Endothelial cell of umbilical vein (primary cell): Measurements from ENCODE around the gene MFAP2. TPM values are rescaled to one million over a fixed set of nuclear protein-coding genes. Genes with fewer than 3 reads are reported as not detected.

ENCODE experiments used
- BruUV-seq: library from RNA; stranded (reverse); fragments of 400-500 nt; replicated peaks from 2 replicates; lab custom pipeline; 2021; lab: Mats Ljungman, UMichigan
- CTCF ChIA-PET: fragments of 300-600, 350-600 bp; sonication (Branson Sonifier 250); formaldehyde crosslinking; loops from one replicate; lab custom pipeline; 2021; ENCODE audit warnings: antibody characterized with exemption, inconsistent platforms; lab: Charles Lee
- POLR2A ChIA-PET: fragments of 300-600, 350-600 bp; sonication (Branson Sonifier 250); formaldehyde crosslinking; loops from one replicate; lab custom pipeline; 2021; ENCODE audit warnings: antibody characterized with exemption, inconsistent platforms; lab: Charles Lee
- DNase-seq: peaks from one replicate; pipeline ENCODE4 v3.0.0-alpha.2; 2011; ENCODE audit warnings: low read depth, low spot score
- FAIRE-seq: peaks from 2 replicates; lab custom pipeline; 2011; peaks lifted over from hg19 to GRCh38; lab: Jason Lieb, UNC
- H2AFZ ChIP-seq: 2 replicates; pipeline ENCODE4 v1.6.0; 2012; ENCODE audit warnings: low read depth, low read length, control low read depth, inconsistent platforms
- H3K27ac ChIP-seq: 2 replicates; pipeline ENCODE4 v1.5.1; 2011; ENCODE audit warnings: low read depth, mild to moderate bottlenecking, control low read depth, low read length, moderate library complexity; ENCODE audit not compliant: insufficient read depth
- H3K27me3 ChIP-seq, 2 experiments: 2 replicates each; pipeline versions ENCODE4 v1.6.0 to v1.6.1; 2011; ENCODE audit warnings: low read length in 2 of 2, mixed read lengths in 1 of 2; ENCODE audit not compliant: control insufficient read depth in 2 of 2, insufficient read depth in 2 of 2
- H3K36me3 ChIP-seq, 2 experiments: 2 replicates in 1 of 2; 3 replicates in 1 of 2; pipeline ENCODE4 v1.5.1; 2011; ENCODE audit warnings: low read length in 2 of 2, mild to moderate bottlenecking in 1 of 2, moderate library complexity in 1 of 2; ENCODE audit not compliant: control insufficient read depth in 2 of 2, insufficient read depth in 2 of 2; ENCODE audit errors: extremely low read depth in 1 of 2
- H3K4me1 ChIP-seq: 3 replicates; pipeline ENCODE4 v1.5.1; 2011; ENCODE audit warnings: mild to moderate bottlenecking, low read length; ENCODE audit not compliant: control insufficient read depth, insufficient read depth; ENCODE audit errors: extremely low read depth
- H3K4me2 ChIP-seq: 2 replicates; pipeline ENCODE4 v1.6.1; 2011; ENCODE audit warnings: low read length, control low read depth, mixed read lengths; ENCODE audit not compliant: insufficient read depth
- H3K4me3 ChIP-seq, 3 experiments: fragments of 200-600 bp in 1 of 3; sonication (generic), shearing (Covaris generic) in 1 of 3; replicated peaks in 1 of 3; 2 replicates each; pipeline ENCODE4 v1.5.1; 2011 to 2016; ENCODE audit warnings: control low read depth in 3 of 3, low read length in 3 of 3, mild to moderate bottlenecking in 2 of 3, inconsistent platforms in 1 of 3, low read depth in 1 of 3, moderate library complexity in 1 of 3; ENCODE audit not compliant: insufficient read depth in 1 of 3
- H3K79me2 ChIP-seq: 2 replicates; pipeline ENCODE4 v1.6.0; 2012; ENCODE audit warnings: low read length, inconsistent platforms; ENCODE audit not compliant: control insufficient read depth, insufficient read depth
- H3K9ac ChIP-seq: replicated peaks from 2 replicates; pipeline ENCODE3; 2011; ENCODE audit warnings: low read length, control low read depth; ENCODE audit not compliant: insufficient read depth; ENCODE audit errors: extremely low read depth
- H3K9me1 ChIP-seq: replicated peaks from 3 replicates; pipeline ENCODE4 v1.6.0; 2011; ENCODE audit warnings: mild to moderate bottlenecking, low read length; ENCODE audit not compliant: control insufficient read depth, insufficient read depth; ENCODE audit errors: extremely low read depth
- H3K9me3 ChIP-seq: replicated peaks from 2 replicates; pipeline ENCODE4 v1.5.1; 2012; ENCODE audit warnings: low read length, inconsistent platforms; ENCODE audit not compliant: control insufficient read depth, insufficient read depth
- H4K20me1 ChIP-seq: replicated peaks from 2 replicates; pipeline ENCODE3; 2011; ENCODE audit warnings: mild to moderate bottlenecking, low read length; ENCODE audit not compliant: control insufficient read depth, insufficient read depth; ENCODE audit errors: extremely low read depth
- FOS ChIP-seq: IDR thresholded peaks from 2 replicates; pipeline ENCODE4 v1.6.1; 2011; ENCODE audit warnings: mild to moderate bottlenecking, low read length, moderate library complexity, borderline replicate concordance; ENCODE audit not compliant: insufficient read depth
- JUN ChIP-seq: IDR thresholded peaks from 2 replicates; pipeline ENCODE4 v1.6.1; 2011; ENCODE audit warnings: borderline replicate concordance, low read depth; ENCODE audit not compliant: insufficient read length, insufficient read depth
- MAX ChIP-seq: IDR thresholded peaks from 2 replicates; pipeline ENCODE4 v1.6.1; 2011; ENCODE audit not compliant: insufficient read depth, insufficient read length
- MYC ChIP-seq: IDR thresholded peaks from one replicate; pipeline ENCODE4 v1.6.1; 2011; ENCODE audit warnings: mild to moderate bottlenecking, low read depth, low read length
- POLR2A ChIP-seq: IDR thresholded peaks from 2 replicates; pipeline ENCODE4 v1.6.1; 2012; ENCODE audit warnings: low read depth, mild to moderate bottlenecking, control low read depth, low read length
- POLR2AphosphoS5 ChIP-seq: IDR thresholded peaks from 2 replicates; pipeline ENCODE4 v1.6.1; 2012; ENCODE audit warnings: low read depth, mild to moderate bottlenecking, control low read depth, low read length, moderate library complexity; ENCODE audit not compliant: insufficient read depth
- dilution Hi-C: fragments of 300-500 bp; cut with MboI; formaldehyde crosslinking; loops from one replicate; pipeline ENCODE4 v1.15.0; 2019; ENCODE audit warnings: low sequenced_read_pairs; ENCODE audit not compliant: extremely low pct_ligation_motif_present
- intact Hi-C: fragments of 100-400 bp; cut with micrococcal nuclease; formaldehyde crosslinking; loops from one replicate; pipeline ENCODE4 v1.10.0; 2022
- polyA plus RNA-seq, 4 experiments: library from polyadenylated mRNA; depleted of rRNA in 3 of 4; stranded (reverse) in 3 of 4; unstranded in 1 of 4; fragments of >200 nt; gene quantifications; 2 replicates each; pipeline versions ENCODE4 v1.2.1 to v1.2.3, GENCODE V29; 2011 to 2012; ENCODE audit warnings: missing spikeins in 1 of 4
- total RNA-seq: library from RNA; stranded (reverse); gene quantifications from 2 replicates; pipeline ENCODE4 v1.2.3, GENCODE V29; 2021

MFAP2 gene
- total and polyA plus RNA-seq, 2 donors (not counting 3 experiments of a cell fraction or from before 2014, with no cell fraction given) = 37.9 to 138 TPM

- no TSS peak for BruUV-seq
- Histone ChIP-seq H4K20me1 (no peaks in the 10 kb centered on the region), H3K36me3 (peaks cover 18 to 32% of the 10 kb centered on the region in 2 experiments), H2AFZ (no peak overlapping the region), H3K9me3 (no peaks in the 10 kb centered on the region), H3K9me1 (no peaks in the 10 kb centered on the region), H3K79me2 (no peaks in the 10 kb centered on the region), H3K4me1 (peaks cover 6% of the 10 kb centered on the region), H3K4me2 (no peak overlapping the region), H3K27me3 (no peaks in the 10 kb centered on the region), H3K27ac (no peak overlapping the region), H3K4me3 (no peak overlapping the region), H3K9ac (no peak overlapping the region)
- dilution Hi-C loops = no loop called here
- TF ChIP-seq POLR2AphosphoS5 (no peak), MAX (no peak)
- no peak for FAIRE-seq
- ChIA-PET POLR2A (no interaction called here), CTCF (interaction anchor here (1.0 to 2.3 kb wide), 5 partner anchors 26 to 95 kb away, joined by 3 to 6 read pairs (median 4); no protein-coding TSS in a partner anchor)
- intact Hi-C loops = no loop called here
- no peak for DNase-seq
Measured at GRCh38 chr1:17018849-17019248, 38.4 kb upstream of the MFAP2 start.

- no peak for FAIRE-seq
- Histone ChIP-seq H3K4me1 (peaks cover 6% of the 10 kb centered on the region), H2AFZ (no peak overlapping the region), H3K9ac (no peak overlapping the region), H4K20me1 (no peaks in the 10 kb centered on the region), H3K27me3 (no peaks in the 10 kb centered on the region), H3K4me2 (no peak overlapping the region), H3K79me2 (no peaks in the 10 kb centered on the region), H3K9me1 (no peaks in the 10 kb centered on the region), H3K36me3 (peaks cover 14 to 22% of the 10 kb centered on the region in 2 experiments), H3K9me3 (no peaks in the 10 kb centered on the region), H3K4me3 (no peak overlapping the region), H3K27ac (no peak overlapping the region)
- no TSS peak for BruUV-seq
- dilution Hi-C loops (no loop called here), intact Hi-C loops (no loop called here)
- DNase-seq = no peak
- no peak for TF ChIP-seq POLR2A
- no peak for TF ChIP-seq FOS
- TF ChIP-seq MYC = no peak
- no peak for TF ChIP-seq JUN
- POLR2A ChIA-PET = no interaction called here
- CTCF ChIA-PET = interaction anchor here (0.8 to 2.3 kb wide), 5 partner anchors 20 to 397 kb away, joined by 3 to 6 read pairs (median 5); no protein-coding TSS in a partner anchor
Measured at GRCh38 chr1:17017435-17017834, 37.0 kb upstream of the MFAP2 start.
